Right lobe of liver (tissue), 6 donors: ENCODE data around the gene STPG2. TPM values are rescaled to one million over a fixed set of nuclear protein-coding genes. Genes with fewer than 3 reads are reported as not detected.

Source experiments
- ATAC-seq, 4 donors: fragments of 200-7000 bp; cut with Tn5 transposase; one replicate each; pipeline ENCODE4 v1.9.1; 2020; ENCODE audit warnings: mild to moderate bottlenecking in 4 of 4, moderate library complexity in 4 of 4
- DNase-seq, 3 donors: peaks; one replicate each; pipeline ENCODE4 v3.0.0-alpha.2; 2020
- H3K27ac ChIP-seq, 3 donors: fragments of 200-600 bp; one replicate each; pipeline ENCODE4 v1.8.0; 2022
- H3K27me3 ChIP-seq, 2 donors: fragments of 200-600 bp; one replicate each; pipeline ENCODE4 v1.8.0; 2022
- H3K36me3 ChIP-seq, 4 donors: fragments of 200-600 bp; sonication (generic) in 1 of 4; one replicate each; pipeline versions ENCODE4 v1.5.1 to v1.8.0; 2017 to 2022; ENCODE audit warnings: control low read depth in 1 of 4
- H3K4me1 ChIP-seq, 4 donors: fragments of 200-600 bp; sonication (generic) in 1 of 4; one replicate each; pipeline versions ENCODE4 v1.5.1 to v1.8.0; 2017 to 2022; ENCODE audit warnings: control low read depth in 1 of 4
- H3K4me3 ChIP-seq, 3 donors: fragments of 200-600 bp; one replicate each; pipeline ENCODE4 v1.8.0; 2022
- H3K9me3 ChIP-seq, 4 donors: fragments of 200-600 bp; sonication (generic) in 1 of 4; one replicate each; pipeline versions ENCODE4 v1.5.1 to v1.8.0; 2017 to 2022; ENCODE audit warnings: control low read depth in 1 of 4
- POLR2A ChIP-seq: fragments of 450-650 bp; IDR thresholded peaks from one replicate; pipeline ENCODE4 v1.6.1; 2017; ENCODE audit warnings: antibody characterized with exemption, mild to moderate bottlenecking
- WGBS: methylation state at CpG from one replicate; pipeline ENCODE4 v1.1.6; 2018; ENCODE audit warnings: low coverage, low lambda C conversion rate; ENCODE audit not compliant: insufficient coverage; ENCODE audit errors: missing lambda C conversion rate; 5-methylcytosine and 5-hydroxymethylcytosine counted together
- intact Hi-C, 2 donors: fragments of 100-400 bp; cut with DNase I; formaldehyde crosslinking; loops; one replicate each; pipeline versions ENCODE4 v1.11.2 to v1.14.1; 2022
- total RNA-seq, 6 experiments: library from RNA; depleted of rRNA in 2 of 6; stranded (reverse); fragments of >200 nt in 2 of 6; fragmentation: NEBNext Ultra II Directional in 3 of 6; extraction: Animal tissue kit (Norgen Biotek cat#: 25700) in 3 of 6; gene quantifications; one replicate each; pipeline versions ENCODE4 v1.1.0 to v1.2.4, GENCODE V29; 2016 to 2023
- TF ChIP-seq, protein P1 (sequence below), 4 donors: fragments of 200-600 bp in 3 of 4; fragments of 450-650 bp in 1 of 4; IDR thresholded peaks; one replicate each; pipeline versions ENCODE4 v1.5.1 to v1.8.0; 2016 to 2022; ENCODE audit warnings: antibody characterized with exemption in 4 of 4, mild to moderate bottlenecking in 2 of 4
- donor health status: DM: no; HTN: yes; CAD: no.
- donor health status: DM: no; HTN: no; CAD: no.
- donor health status: DM: no; HTN: no; CAD: no.
- donor health status: DM: no; HTN: yes; CAD: no.
- donor health status: DM: no; HTN: yes; CAD: no.

STPG2 gene
- total RNA-seq, 6 experiments from 2014 or later, result 0.25 to 0.46 (median 0.40) TPM; not detected in 2

DNA sequence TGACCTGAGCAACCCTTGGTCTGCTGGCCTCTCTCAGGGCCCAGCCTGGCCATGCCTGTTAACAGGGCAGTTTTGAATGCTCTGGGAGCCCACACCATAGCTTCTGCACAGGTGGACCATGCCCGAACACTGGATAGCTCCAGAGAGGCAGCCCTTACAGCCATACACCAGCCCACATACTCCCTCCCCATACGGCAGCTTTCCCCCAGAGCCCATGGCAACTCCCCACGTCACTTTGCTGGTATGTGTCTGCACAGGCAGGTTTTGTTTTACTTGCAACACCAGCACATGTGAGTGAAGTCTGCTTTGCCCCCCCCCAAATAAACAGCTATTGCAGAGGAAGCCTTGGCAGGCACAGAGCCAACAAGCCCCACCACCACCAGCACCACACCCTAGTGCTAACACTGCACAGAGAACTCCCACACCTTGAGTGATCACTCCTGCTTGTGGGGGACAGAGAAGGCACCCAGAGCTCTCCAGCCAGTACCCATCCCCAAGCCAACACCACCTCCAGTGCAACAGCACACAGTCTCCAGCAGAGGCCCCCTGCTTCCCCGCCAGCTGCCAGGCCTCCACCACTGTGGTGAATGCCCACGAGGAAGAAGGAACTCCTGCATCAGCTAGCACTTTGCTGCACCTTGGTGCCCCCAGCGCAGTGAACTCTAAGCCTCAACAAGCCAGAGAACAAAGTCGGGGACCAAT, 87.3 kb downstream of the STPG2 start:
- H3K4me3 ChIP-seq, result no peak overlapping the region
- WGBS, result 80% methylated on average over 2 of the region's 7 CpGs
- intact Hi-C loops, result no loop called here
- DNase-seq (no peak), ATAC-seq (peak in 1 of 4 donors; percentile 29)
- peaks cover 0 to 2% (median 0%) of the 10 kb centered on the region in 4 donors for H3K9me3 ChIP-seq
- no peak for TF ChIP-seq POLR2A
- TF ChIP-seq, protein P1, sequence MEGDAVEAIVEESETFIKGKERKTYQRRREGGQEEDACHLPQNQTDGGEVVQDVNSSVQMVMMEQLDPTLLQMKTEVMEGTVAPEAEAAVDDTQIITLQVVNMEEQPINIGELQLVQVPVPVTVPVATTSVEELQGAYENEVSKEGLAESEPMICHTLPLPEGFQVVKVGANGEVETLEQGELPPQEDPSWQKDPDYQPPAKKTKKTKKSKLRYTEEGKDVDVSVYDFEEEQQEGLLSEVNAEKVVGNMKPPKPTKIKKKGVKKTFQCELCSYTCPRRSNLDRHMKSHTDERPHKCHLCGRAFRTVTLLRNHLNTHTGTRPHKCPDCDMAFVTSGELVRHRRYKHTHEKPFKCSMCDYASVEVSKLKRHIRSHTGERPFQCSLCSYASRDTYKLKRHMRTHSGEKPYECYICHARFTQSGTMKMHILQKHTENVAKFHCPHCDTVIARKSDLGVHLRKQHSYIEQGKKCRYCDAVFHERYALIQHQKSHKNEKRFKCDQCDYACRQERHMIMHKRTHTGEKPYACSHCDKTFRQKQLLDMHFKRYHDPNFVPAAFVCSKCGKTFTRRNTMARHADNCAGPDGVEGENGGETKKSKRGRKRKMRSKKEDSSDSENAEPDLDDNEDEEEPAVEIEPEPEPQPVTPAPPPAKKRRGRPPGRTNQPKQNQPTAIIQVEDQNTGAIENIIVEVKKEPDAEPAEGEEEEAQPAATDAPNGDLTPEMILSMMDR (IDR thresholded peaks at IDR 0.05), result no peak
- H3K4me1 ChIP-seq, result no peaks in the 10 kb centered on the region
- H3K27me3 ChIP-seq, result no peaks in the 10 kb centered on the region
- no peak overlapping the region for H3K27ac ChIP-seq
- H3K36me3 ChIP-seq, result no peaks in the 10 kb centered on the region

DNA sequence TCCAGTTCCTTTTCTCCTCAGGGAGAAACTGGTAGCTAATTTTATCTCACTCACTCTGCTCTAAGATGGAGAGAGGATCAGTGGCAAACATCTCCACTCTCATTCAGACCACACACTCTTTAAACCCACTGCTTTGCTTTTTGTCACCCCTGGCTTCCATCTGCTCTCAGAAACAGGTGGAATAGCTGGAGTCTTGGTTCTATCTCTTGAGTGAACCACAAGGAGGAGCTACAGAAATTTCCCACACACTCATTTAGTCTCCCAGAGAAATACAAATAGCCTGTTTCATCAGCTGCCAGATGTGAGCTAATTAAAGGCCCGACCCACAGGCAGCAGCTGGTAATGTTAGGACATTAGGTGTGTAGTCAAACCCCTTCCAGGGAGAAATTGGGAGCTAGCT, 96.6 kb downstream of the STPG2 start:
- Histone ChIP-seq H3K27ac (no peak overlapping the region), H3K27me3 (no peaks in the 10 kb centered on the region), H3K36me3 (no peaks in the 10 kb centered on the region), H3K4me1 (no peaks in the 10 kb centered on the region), H3K4me3 (no peak overlapping the region), H3K9me3 (no peaks in the 10 kb centered on the region)
- DNase-seq (no peak), ATAC-seq (no peak)
- no CpG with 5 or more reads among the region's 1 CpG for WGBS
- TF ChIP-seq, protein P1 (IDR thresholded peaks at IDR 0.05), result no peak
- TF ChIP-seq POLR2A, result no peak
- intact Hi-C loops, result no loop called here

DNA sequence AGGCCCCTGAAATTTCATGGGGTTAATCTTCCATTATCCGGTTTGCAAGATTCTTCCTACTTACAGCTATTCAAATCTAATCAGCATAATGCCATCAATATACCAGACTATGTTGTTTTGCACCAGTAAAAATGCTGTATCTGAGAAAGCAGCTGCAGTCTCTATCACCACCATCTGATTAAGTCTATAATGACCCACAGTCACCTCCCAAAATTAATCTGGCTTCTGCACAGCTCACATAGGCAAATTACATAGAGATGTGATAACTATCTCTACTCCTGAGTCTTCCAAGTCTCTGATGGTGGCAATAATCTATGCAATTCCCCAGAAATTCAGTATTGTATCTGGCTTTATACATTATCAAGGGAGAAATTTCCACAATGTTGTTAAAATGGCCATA, 113.2 kb downstream of the STPG2 start:
- DNase-seq, result no peak
- 67% methylated on average over 1 of the region's 1 CpG for WGBS

DNA sequence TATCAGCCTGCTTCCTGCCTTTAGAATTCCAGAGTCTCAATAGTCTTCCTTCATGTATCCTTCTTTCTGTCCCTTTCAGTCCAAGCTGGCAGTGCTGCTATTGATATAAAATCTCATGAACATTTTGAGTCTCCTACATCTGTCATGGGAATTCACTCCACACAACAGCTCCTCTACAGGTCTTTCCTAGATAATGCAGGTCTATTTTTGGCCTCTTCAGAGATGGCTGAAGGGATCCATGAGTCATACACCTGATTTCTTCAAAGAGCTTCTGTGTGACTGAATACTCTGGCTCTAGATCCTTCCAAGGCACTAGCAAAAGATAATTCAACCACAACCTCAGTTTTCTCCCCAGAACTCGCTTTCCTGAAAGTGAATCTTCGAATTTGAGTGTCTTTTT, 115.4 kb downstream of the STPG2 start:
- WGBS, result 53% methylated on average over 2 of the region's 2 CpGs
- H3K27me3 ChIP-seq, result no peaks in the 10 kb centered on the region
- ATAC-seq (no peak), DNase-seq (no peak)
- H3K4me3 ChIP-seq, result no peak overlapping the region
- H3K9me3 ChIP-seq, result no peaks in the 10 kb centered on the region
- H3K36me3 ChIP-seq, result no peaks in the 10 kb centered on the region
- no peak overlapping the region for H3K27ac ChIP-seq
- TF ChIP-seq POLR2A, result no peak
- TF ChIP-seq, protein P1 (IDR thresholded peaks at IDR 0.05), result peak in 1 of 4 donors; percentile 17
- intact Hi-C loops, result no loop called here
- no peaks in the 10 kb centered on the region for H3K4me1 ChIP-seq

More for the DNA sequence above, 113.2 kb downstream of the STPG2 start:
- intact Hi-C loops, result no loop called here
- no peak overlapping the region for H3K4me3 ChIP-seq
- H3K9me3 ChIP-seq, result no peaks in the 10 kb centered on the region
- no peaks in the 10 kb centered on the region for H3K36me3 ChIP-seq
- no peaks in the 10 kb centered on the region for H3K4me1 ChIP-seq
- TF ChIP-seq, protein P1 (IDR thresholded peaks at IDR 0.05), result no peak
- TF ChIP-seq POLR2A, result no peak
- no peak overlapping the region for H3K27ac ChIP-seq
- no peak for ATAC-seq
- no peaks in the 10 kb centered on the region for H3K27me3 ChIP-seq
